Lung (tissue), 12 donors: ENCODE results near the gene KCTD18. TPM values are rescaled to one million over a fixed set of nuclear protein-coding genes. Genes with fewer than 3 reads are reported as not detected.

Experiments used
- ATAC-seq: fragments of 200-7000 bp; cut with Tn5 transposase; one replicate; pipeline ENCODE4 v1.9.1; 2020; ENCODE audit warnings: moderate number of reproducible peaks; ENCODE audit not compliant: insufficient read depth, low FRiP score
- DNase-seq, 3 donors: peaks; one replicate each; pipeline ENCODE4 v3.0.0-alpha.2; 2013 to 2017
- H3K27ac ChIP-seq, 2 donors: one replicate each; pipeline ENCODE4 v1.5.1; 2013; ENCODE audit warnings: mild to moderate bottlenecking in 2 of 2, moderate library complexity in 2 of 2, control low read depth in 1 of 2, inconsistent platforms in 1 of 2, low read depth in 1 of 2, low read length in 1 of 2
- H3K27me3 ChIP-seq, 3 donors: one replicate each; pipeline ENCODE4 v1.5.1; 2013; ENCODE audit warnings: low read length in 2 of 3; ENCODE audit not compliant: control insufficient read depth in 3 of 3, insufficient read depth in 3 of 3
- H3K36me3 ChIP-seq, 4 donors: one replicate each; pipeline ENCODE4 v1.5.1; 2013; ENCODE audit warnings: low read length in 4 of 4, mild to moderate bottlenecking in 1 of 4, moderate library complexity in 1 of 4; ENCODE audit not compliant: control insufficient read depth in 4 of 4, insufficient read depth in 4 of 4
- H3K4me1 ChIP-seq, 5 donors: one replicate each; pipeline ENCODE4 v1.5.1; 2013; ENCODE audit warnings: low read length in 5 of 5, mild to moderate bottlenecking in 2 of 5, moderate library complexity in 1 of 5; ENCODE audit not compliant: control insufficient read depth in 5 of 5, insufficient read depth in 5 of 5
- H3K4me3 ChIP-seq: one replicate; pipeline ENCODE4 v1.5.1; 2013; ENCODE audit warnings: mild to moderate bottlenecking, control low read depth, moderate library complexity
- H3K9ac ChIP-seq, 2 donors: one replicate each; pipeline ENCODE4 v1.5.1; 2013; ENCODE audit warnings: low read length in 2 of 2, control low read depth in 1 of 2; ENCODE audit not compliant: insufficient read depth in 1 of 2
- H3K9me3 ChIP-seq, 4 donors: one replicate each; pipeline ENCODE4 v1.5.1; 2013; ENCODE audit warnings: low read length in 3 of 4, mild to moderate bottlenecking in 1 of 4, moderate library complexity in 1 of 4; ENCODE audit not compliant: control insufficient read depth in 4 of 4, insufficient read depth in 3 of 4
- WGBS, 2 donors: extraction: QIAGEN DNeasy Blood & Tissue Kit; methylation state at CpG; one replicate each; pipeline ENCODE4 v1.1.7; 2013; 5-methylcytosine and 5-hydroxymethylcytosine counted together
- polyA plus RNA-seq, 2 donors: library from polyadenylated mRNA; stranded (reverse); fragments of 200-250 nt; gene quantifications; one replicate each; pipeline ENCODE4 v1.2.1, GENCODE V29; 2013
- total RNA-seq, 2 donors: library from RNA; depleted of rRNA in 1 of 2; stranded (reverse); fragments of >200 nt in 1 of 2; gene quantifications; one replicate each; pipeline ENCODE4 v1.2.1, GENCODE V29; 2014 to 2021
- TF ChIP-seq, protein P1 (sequence below): IDR thresholded peaks from 2 replicates; pipeline ENCODE4 v1.5.1; 2012; ENCODE audit warnings: mild to moderate bottlenecking; ENCODE audit errors: control extremely low read depth, extremely low read depth
- donor health status: control.
- donor health status: control.
- donor health status: Bipolar disorder and iron deficiency.
- donor health status: healthy.
- donor health status: DM: yes; HTN: yes; CAD: no.

Gene KCTD18
- total and polyA plus RNA-seq, 4 donors = 6.8 to 21.6 (median 12.2) TPM

DNA sequence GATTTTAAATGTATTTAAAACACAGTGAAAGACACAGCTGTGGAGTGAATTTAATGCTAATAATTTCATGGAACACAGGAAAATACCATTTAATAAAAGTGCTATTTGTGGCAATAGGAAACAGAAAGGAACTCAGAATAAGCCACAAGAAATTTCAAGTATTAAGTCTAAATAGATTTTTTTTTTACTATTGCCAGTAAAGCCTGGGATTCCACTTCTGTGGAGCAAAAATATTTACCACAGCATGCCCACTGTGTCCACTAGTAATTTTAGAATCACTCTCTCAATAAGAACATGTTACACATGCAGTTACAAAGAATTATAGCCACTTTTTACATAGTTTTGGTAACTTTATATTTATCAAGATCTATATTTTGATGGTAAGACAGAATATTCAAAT is 17.2 kb downstream of the KCTD18 start:
- Histone ChIP-seq H3K36me3 (peaks cover 17 to 24% (median 22%) of the 10 kb centered on the region in 4 donors), H3K4me1 (no peaks in the 10 kb centered on the region), H3K4me3 (no peak overlapping the region), H3K27ac (no peak overlapping the region), H3K9me3 (peaks cover 0 to 2% (median 0%) of the 10 kb centered on the region in 4 donors), H3K9ac (no peak overlapping the region), H3K27me3 (no peaks in the 10 kb centered on the region)
- DNase-seq (no peak), ATAC-seq (no peak)
- TF ChIP-seq, protein P1, sequence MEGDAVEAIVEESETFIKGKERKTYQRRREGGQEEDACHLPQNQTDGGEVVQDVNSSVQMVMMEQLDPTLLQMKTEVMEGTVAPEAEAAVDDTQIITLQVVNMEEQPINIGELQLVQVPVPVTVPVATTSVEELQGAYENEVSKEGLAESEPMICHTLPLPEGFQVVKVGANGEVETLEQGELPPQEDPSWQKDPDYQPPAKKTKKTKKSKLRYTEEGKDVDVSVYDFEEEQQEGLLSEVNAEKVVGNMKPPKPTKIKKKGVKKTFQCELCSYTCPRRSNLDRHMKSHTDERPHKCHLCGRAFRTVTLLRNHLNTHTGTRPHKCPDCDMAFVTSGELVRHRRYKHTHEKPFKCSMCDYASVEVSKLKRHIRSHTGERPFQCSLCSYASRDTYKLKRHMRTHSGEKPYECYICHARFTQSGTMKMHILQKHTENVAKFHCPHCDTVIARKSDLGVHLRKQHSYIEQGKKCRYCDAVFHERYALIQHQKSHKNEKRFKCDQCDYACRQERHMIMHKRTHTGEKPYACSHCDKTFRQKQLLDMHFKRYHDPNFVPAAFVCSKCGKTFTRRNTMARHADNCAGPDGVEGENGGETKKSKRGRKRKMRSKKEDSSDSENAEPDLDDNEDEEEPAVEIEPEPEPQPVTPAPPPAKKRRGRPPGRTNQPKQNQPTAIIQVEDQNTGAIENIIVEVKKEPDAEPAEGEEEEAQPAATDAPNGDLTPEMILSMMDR = no peak

DNA sequence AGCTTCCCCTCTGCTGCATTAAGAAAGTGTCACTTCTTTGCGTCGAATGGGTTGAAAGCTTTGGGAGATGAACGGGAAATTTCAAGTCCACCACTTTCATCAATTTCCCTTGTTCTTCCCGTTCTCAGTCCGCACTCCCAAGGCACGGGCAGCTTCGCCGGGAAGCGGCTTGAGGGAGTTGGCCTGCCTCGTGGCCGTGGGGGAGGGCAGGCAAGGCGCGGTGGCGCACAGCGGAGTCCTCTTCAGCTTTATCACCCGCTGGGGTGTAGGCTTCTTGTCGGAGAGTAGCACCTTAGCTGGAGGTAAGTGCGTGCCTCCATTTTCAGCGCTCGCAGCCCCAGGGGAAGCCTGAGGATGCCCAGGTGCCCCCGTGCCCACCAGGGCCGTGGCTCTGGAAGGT is 19.9 kb downstream of the KCTD18 start:
- WGBS, 2 donors = 97 to 98% methylated on average over 22 of the region's 22 CpGs
- Histone ChIP-seq H3K9ac (no peak overlapping the region), H3K36me3 (peaks cover 17 to 21% (median 19%) of the 10 kb centered on the region in 4 donors), H3K4me1 (no peaks in the 10 kb centered on the region), H3K4me3 (no peak overlapping the region), H3K27me3 (no peaks in the 10 kb centered on the region), H3K27ac (no peak overlapping the region), H3K9me3 (peaks cover 0 to 2% (median 0%) of the 10 kb centered on the region in 4 donors)
- TF ChIP-seq, protein P1 = no peak
- no peak for ATAC-seq
- DNase-seq = no peak

DNA sequence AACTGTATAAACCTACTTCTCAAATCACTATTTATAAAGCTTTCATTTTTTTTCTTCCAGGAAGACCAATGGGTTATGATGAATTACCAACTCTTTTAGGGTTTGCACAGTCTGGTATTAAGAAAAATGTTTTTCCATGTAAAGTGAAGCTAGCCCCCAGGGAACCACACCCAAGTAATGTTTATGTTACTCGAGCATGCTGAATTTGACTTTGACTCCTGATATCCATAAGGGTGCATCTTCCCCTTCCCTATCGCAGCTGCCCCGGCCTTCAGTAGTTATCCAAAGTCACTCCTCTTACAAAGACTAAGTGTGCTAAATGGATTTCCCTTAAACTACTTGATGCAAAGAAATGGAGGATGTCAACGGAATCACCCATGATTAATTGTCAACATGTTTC is 21.7 kb downstream of the KCTD18 start:
- no peak overlapping the region for H3K9ac ChIP-seq
- no peak overlapping the region for H3K4me3 ChIP-seq
- H3K4me1 ChIP-seq = no peaks in the 10 kb centered on the region
- H3K9me3 ChIP-seq = peaks cover 0 to 2% (median 0%) of the 10 kb centered on the region in 4 donors
- H3K27me3 ChIP-seq = no peaks in the 10 kb centered on the region
- TF ChIP-seq, protein P1 = no peak
- 75 to 85% methylated on average over 4 of the region's 4 CpGs for WGBS, 2 donors
- ATAC-seq (no peak), DNase-seq (no peak)
- H3K27ac ChIP-seq = no peak overlapping the region
- H3K36me3 ChIP-seq = peaks cover 14 to 21% (median 19%) of the 10 kb centered on the region in 4 donors

DNA sequence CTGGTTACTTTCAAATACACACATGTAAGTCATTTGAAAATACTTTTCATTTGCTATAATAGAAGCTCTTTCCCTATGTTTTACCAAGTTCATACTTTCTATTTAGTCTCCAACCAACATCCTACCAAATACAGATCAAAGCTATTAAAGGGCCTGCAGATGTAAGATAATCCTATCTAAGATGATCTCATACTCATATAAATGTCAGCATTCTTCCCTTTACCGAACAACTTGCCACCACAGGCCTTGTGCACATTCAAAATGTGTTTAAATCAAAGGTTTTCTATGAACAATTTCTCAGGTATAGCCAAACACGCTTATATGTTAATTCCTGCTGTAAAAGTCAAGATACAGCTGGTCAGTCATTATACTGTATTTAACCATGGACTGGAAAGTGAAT is 23.3 kb downstream of the KCTD18 start:
- Histone ChIP-seq H3K9me3 (peaks cover 0 to 2% (median 0%) of the 10 kb centered on the region in 4 donors), H3K27ac (no peak overlapping the region), H3K36me3 (peaks cover 5 to 14% (median 11%) of the 10 kb centered on the region in 4 donors), H3K4me1 (no peaks in the 10 kb centered on the region), H3K4me3 (no peak overlapping the region), H3K27me3 (no peaks in the 10 kb centered on the region), H3K9ac (no peak overlapping the region)
- ATAC-seq (no peak), DNase-seq (no peak)
- TF ChIP-seq, protein P1 = no peak
- 62 to 65% methylated on average over 2 of the region's 2 CpGs for WGBS, 2 donors
